IPS-NIHi7 (cell line): ENCODE data around the gene OR6B1.

Source experiments
- DNase-seq: peaks from one replicate; pipeline ENCODE4 v3.0.0; 2012; ENCODE audit warnings: mixed read lengths; ENCODE audit errors: extremely low spot score

The OR6B1 gene

DNA sequence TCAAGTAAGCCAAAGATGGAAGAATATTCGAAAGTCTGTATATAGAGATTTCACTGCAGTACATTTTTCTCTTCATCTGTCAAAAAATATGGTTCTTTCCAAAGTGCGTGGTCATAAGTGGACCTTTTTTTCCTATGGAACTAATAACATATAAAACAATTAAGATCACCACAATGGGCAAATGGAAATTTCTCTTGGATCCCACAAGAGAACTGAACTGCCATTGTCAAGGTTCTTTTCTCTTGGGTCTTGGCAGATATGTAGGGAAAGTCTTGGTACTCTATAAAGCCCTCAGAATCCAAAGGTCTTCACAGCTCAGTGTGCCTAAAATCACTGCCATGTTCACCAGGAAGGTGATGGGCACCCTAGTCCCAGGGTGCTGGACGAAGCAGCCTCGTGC, at the start of gene OR6B1:
Gene OR6B1, plus strand, starts transcription at position 301 of the 400 bp plus-strand sequence. CDS start 3,677 bp downstream, outside the sequence.
- DNase-seq = no peak

GRCh38 chr7:143953421-143953820, 46.7 kb upstream of the OR6B1 start:
- no peak for DNase-seq

DNA sequence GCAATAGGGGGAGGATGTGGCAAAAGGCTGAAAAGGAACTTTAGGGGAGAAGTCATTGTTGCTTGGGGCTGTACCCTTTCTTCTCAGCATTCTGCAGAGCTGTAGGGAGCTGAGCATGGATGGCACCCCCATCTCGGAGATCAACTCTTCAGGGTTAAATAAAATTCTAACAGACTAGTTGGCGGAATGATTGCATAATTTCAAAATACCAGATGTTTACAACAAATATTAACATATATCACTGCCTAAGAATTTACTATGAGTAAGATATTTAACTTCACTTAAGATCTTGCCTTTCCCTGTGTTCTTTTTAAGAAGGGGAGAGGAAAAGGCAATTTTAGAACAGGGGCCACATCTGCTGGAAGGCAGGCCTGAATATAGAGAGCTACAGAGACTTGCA, 46.0 kb upstream of the OR6B1 start:
- DNase-seq = no peak

GRCh38 chr7:143954544-143954943, 45.6 kb upstream of the OR6B1 start, which contains the start of gene OR2F1:
Gene OR2F1 (plus strand): TSS chr7:143954844. CDS start chr7:143959971, 5,127 bp downstream.
- DNase-seq = no peak

DNA sequence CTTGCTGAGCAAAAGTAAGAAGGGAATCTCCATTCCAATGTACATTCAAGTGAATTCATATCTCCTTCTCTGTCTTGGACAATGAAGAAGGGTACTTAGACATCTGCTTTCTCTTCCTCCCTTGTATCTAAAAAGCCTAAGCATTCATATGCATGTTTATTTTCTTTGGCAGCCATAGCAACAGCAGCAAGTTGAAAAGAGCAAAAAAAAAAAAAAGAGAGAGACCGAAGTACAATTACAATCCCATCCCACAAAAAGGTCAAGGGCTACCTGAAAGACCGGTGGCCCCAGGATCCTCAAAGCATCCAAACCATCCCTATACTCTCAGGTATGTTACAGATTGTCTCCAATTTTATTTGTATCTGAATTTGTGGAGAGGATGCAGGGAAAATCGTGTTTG, 41.3 kb upstream of the OR6B1 start:
- no peak for DNase-seq

DNA sequence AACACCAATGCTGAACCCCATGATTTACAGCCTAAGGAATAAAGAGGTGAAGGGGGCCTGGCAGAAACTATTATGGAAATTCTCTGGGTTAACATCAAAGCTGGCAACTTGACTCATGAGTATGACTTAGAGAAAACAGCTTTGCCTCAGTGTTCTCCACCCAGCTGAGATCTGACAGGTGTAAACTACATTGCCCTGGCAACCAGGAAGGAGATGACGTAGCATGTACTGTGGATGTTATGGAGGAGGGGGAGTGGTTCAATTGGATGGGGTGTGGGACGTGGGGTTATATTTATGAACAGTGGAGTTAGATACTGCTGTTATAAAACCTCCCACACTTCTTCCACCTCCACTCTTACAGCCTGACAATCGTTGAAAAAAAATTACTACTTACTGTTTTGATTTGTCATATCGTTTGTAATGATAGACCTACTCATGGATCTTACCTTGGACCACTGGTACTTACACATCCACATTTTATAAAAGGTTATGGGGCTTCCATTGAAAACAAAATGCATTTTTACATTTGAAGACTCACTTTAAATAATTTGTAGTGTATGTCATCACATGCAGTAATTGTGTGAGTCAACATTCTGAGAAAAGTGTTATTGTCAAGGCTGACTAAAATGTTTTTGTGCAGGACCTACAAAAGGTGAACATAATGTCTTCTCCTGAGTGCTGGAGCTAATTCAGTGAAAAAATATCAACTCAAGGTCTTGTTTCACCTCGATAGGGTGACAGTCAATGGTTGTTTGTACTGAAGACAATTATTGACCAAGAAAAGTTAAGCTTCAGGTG, 39.1 kb upstream of the OR6B1 start:
- no peak for DNase-seq

DNA sequence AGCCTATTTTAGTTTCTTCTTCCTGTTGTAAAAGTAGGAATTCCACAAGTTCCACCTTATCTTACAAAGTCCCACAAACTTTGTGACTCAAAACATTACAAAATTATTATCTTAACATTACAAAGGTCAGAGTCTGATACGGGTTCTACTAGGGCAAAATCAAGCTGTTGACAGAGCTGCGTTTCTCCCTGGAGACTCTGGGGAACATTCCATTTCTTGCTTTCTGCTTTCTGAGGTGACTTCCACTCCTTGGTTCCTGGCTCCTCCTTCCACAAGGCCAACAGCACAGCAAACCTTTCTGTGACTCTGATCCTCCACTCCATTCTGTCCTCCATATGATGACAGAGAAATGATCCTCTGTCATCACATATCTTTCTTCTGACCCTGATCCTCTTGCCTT, 34.8 kb upstream of the OR6B1 start:
- DNase-seq = no peak

DNA sequence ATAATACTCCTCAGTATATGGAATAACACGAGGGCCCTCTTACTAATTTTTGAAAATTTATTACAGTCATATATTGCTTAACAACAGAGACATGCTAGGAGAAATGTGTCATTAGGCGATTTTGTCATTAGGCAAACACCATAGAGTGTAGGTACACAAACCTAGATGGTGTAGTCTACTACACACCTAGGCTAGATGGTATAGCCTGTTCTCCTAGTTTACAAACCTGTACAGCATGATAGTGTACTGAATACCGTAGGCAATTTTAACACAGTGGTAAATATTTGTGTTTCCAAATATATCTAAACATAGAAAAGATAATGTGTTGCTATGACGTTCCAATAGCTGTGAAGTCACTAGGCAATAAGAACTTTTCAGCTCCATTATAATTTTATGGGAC, 32.7 kb upstream of the OR6B1 start:
- DNase-seq = no peak

- DNase-seq = no peak
Measured at GRCh38 chr7:143973870-143974416, 26.2 kb upstream of the OR6B1 start.

DNA sequence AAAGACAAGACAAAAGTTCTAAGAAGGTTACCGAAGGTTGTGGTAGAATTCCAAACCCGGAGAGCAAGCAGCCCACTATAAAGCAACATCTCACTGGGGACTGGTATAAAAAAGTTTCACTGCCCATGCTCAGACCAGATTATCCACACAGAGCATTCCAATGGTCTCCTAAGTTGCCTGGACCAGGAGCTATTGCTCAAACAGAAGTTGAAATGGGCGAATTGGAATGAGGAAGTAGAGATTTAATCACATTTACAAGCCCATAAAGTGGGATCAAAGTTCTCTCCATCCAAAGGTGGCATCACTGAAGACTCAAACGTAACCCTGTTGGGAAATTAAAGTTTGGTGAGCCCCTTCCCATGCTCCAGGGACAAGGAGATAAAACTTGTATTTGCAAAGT, 25.7 kb upstream of the OR6B1 start:
- no peak for DNase-seq

- DNase-seq = peak; percentile 40
Measured at GRCh38 chr7:143975617-143976016, 24.5 kb upstream of the OR6B1 start.

GRCh38 chr7:143978585-143978984, 21.5 kb upstream of the OR6B1 start:
- DNase-seq = no peak

- no peak for DNase-seq
Measured at GRCh38 chr7:143979359-143979758, 20.8 kb upstream of the OR6B1 start.

DNA sequence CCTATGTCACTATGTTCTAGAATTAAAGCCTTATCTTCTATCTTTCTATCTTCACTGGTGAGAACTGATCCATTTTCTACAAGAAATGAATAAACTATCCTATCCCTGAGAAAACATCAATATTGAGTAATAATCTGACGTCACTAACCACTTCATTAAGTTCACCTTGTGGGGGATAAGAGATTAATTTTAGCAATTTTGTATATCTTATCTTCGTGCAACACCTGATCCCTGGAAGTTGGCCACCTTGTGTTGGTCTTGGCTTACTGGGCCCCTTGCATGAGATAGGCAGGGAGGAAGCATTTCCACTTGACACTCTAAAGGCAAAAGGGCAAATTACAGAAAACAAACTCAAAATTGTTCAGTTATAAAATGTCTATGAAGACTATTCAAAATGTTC, 20.1 kb upstream of the OR6B1 start:
- no peak for DNase-seq

- DNase-seq = no peak
Measured at GRCh38 chr7:143980746-143981510, 19.2 kb upstream of the OR6B1 start.

- DNase-seq = no peak
Measured at GRCh38 chr7:143983960-143984359, 16.2 kb upstream of the OR6B1 start.

GRCh38 chr7:143987513-143987912, 12.6 kb upstream of the OR6B1 start:
- no peak for DNase-seq

DNA sequence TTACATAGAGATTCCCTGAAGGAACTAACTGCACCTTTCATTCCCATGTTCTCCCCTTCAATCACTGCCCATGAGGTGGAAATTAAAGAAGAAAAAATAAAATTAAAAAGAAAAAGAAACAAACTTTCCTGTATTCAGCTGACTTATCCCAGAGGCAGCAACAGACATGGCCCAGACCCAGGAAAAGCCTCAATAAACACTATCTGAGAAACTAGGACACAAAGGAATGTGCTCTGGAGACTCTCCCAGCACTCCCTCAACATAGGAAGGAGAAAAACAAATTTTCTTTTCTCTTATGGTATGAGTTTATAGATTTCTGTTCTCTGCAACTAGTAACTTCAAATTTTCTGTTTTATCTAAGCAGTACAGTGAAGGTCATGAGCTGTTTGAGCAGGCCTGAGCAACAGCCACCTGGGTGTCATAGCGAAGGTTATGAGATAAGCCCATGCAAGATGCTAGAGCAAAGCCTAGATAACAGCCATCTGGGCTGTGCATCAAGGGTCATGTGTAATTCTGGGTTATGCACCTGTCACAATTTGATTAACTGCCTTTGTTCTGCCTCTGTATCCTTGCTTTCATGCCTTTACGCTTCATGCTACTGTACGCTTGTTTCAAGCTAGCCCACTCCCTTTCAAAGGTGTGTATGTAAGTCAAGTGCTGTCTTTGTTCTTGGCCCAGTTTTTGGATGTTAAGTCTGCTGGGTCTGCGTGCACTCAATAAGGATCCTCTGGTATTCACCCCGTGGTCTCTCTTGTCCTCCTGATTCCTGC, 11.0 kb upstream of the OR6B1 start:
- no peak for DNase-seq

DNA sequence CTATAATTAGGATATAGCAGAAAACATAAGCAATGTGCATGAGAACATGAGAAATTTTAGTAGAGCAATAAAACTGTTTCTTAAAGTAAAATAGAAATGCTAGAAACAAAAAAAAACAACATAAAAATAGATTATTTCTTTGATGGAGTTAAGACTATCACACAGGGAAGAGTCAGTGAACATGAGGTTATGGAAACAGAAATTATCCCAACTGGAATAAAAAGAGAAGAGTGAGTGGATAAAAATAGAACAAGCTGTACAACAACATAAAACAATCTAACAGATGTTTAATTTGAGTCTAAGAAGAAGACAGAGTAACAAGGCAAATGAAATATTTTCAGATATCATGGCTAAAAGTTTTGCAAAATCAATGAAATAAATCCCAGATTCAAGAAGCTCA, 7.5 kb upstream of the OR6B1 start:
- DNase-seq = no peak

DNA sequence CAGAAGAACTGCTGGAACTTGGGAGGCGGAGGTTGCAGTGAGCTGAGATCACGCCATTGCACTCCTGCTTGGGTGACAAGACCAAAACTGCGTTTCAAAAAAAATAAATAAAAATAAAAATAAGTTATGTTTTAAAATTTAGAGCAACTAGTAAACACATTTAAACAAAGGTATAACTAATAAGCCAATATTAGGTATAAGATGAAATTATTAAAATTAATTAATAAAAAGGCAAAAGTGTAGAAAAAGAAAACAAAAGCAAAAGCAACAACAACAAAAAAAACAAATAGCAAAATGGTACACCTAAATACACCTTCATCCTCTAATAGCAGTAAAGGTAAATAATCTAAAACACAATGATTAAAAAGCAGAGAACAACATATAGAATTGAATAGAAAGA, 6.2 kb upstream of the OR6B1 start:
- no peak for DNase-seq

- no peak for DNase-seq
Measured at GRCh38 chr7:144001543-144001942, 1.4 kb downstream of the OR6B1 start.

- no peak for DNase-seq
Measured at GRCh38 chr7:144004703-144005102, 4.6 kb downstream of the OR6B1 start.
